Measurements from ENCODE around the gene ABCC6. TPM values are rescaled to one million over a fixed set of nuclear protein-coding genes. Genes with fewer than 3 reads are reported as not detected.

The ABCC6 gene
- total RNA-seq, 1 donor from 2014 or later, result 3.0 TPM

DNA sequence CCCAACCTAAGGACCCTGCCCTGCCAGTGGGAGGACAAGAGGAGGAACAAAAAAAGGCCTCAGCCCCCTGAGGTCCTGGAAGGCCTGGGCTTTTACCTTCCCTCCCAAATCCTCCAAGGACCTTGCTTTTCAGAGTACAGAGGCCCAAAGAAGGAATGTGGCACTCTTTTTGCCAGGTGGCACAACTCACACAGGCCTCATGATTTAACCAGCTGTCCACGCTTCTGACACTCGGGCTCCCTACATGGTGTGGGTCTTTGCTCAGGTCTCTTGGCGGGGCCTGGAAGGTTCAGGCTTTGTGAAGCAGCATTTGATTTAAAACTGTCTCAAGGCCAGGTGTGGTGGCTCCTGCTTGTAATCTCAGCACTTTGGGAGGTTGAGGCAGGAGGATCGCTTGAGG, 120.6 kb downstream of the ABCC6 start:
- Mint-ChIP-seq H3K36me3 (ENCODE audit: low read depth, unreplicated experiment) (peaks cover 40% of the 10 kb centered on the region), H3K27ac (ENCODE audit: unreplicated experiment) (no peak overlapping the region), H3K4me1 (ENCODE audit: low read depth, unreplicated experiment) (no peaks in the 10 kb centered on the region)

DNA sequence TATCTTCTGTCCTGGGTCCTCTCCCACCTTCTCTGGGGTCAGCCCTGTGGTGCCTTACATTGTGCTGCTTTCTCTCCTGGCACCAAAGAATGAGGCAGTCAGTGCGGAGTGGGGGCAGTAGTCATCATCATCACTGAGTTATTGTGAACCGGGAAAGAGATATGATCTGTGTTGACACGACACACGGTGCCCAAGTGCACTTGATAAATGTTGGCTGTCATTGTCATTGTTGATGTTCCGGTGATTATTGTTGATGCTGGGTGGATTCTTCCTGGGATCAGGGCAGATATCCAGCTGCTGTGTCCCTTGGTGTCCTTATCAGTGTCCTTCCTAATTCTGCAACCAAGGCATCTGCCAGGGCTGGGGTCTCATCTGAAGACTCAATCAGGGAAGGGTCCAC, 121.7 kb downstream of the ABCC6 start:
- H3K4me1 Mint-ChIP-seq (ENCODE audit: low read depth, unreplicated experiment), result peaks cover 11% of the 10 kb centered on the region
- H3K9me3 Mint-ChIP-seq (ENCODE audit: unreplicated experiment), result peaks cover 3% of the 10 kb centered on the region
- DNase-seq (ENCODE audit: low read depth) (no peak), FAIRE-seq (no peak)
- TF ChIP-seq EZH2 (IDR thresholded peaks at IDR 0.05; ENCODE audit: insufficient read depth, low read length), result no peak
- TF ChIP-seq, protein P1, sequence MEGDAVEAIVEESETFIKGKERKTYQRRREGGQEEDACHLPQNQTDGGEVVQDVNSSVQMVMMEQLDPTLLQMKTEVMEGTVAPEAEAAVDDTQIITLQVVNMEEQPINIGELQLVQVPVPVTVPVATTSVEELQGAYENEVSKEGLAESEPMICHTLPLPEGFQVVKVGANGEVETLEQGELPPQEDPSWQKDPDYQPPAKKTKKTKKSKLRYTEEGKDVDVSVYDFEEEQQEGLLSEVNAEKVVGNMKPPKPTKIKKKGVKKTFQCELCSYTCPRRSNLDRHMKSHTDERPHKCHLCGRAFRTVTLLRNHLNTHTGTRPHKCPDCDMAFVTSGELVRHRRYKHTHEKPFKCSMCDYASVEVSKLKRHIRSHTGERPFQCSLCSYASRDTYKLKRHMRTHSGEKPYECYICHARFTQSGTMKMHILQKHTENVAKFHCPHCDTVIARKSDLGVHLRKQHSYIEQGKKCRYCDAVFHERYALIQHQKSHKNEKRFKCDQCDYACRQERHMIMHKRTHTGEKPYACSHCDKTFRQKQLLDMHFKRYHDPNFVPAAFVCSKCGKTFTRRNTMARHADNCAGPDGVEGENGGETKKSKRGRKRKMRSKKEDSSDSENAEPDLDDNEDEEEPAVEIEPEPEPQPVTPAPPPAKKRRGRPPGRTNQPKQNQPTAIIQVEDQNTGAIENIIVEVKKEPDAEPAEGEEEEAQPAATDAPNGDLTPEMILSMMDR (IDR thresholded peaks at IDR 0.05; ENCODE audit: insufficient read depth, low read depth, low read length), result no peak
- Histone ChIP-seq H3K27me3 (ENCODE audit: insufficient read depth, low read length) (no peaks in the 10 kb centered on the region), H3K27ac (ENCODE audit: low read depth, low read length) (no peak overlapping the region), H3K9ac (ENCODE audit: low read length) (no peak overlapping the region), H3K36me3 (ENCODE audit: insufficient read depth, low read length) (peaks cover 11% of the 10 kb centered on the region), H3K4me3 (ENCODE audit: insufficient read depth, low read depth, low read length) (no peak overlapping the region), H3K9me3 (ENCODE audit: insufficient read depth, low read depth, low read length) (no peaks in the 10 kb centered on the region), H3K4me2 (ENCODE audit: low read length) (no peak overlapping the region), H4K20me1 (ENCODE audit: insufficient read depth, low read length) (peaks cover 16% of the 10 kb centered on the region), H3K4me1 (ENCODE audit: insufficient read depth, low read length) (peaks cover 9% of the 10 kb centered on the region), H3K79me2 (ENCODE audit: insufficient read depth, low read length) (peaks cover 6% of the 10 kb centered on the region), H2AFZ (ENCODE audit: low read depth, low read length) (no peak overlapping the region)
- H3K4me3 Mint-ChIP-seq (ENCODE audit: unreplicated experiment), result no peak overlapping the region
- no peak overlapping the region for H3K27ac Mint-ChIP-seq (ENCODE audit: unreplicated experiment)
- no peaks in the 10 kb centered on the region for H3K27me3 Mint-ChIP-seq (ENCODE audit: low read depth, unreplicated experiment)
- peaks cover 43% of the 10 kb centered on the region for H3K36me3 Mint-ChIP-seq (ENCODE audit: low read depth, unreplicated experiment)

More for the DNA sequence above, 120.6 kb downstream of the ABCC6 start:
- DNase-seq (ENCODE audit: low read depth) (no peak), FAIRE-seq (no peak)
- Histone ChIP-seq H4K20me1 (ENCODE audit: insufficient read depth, low read length) (peaks cover 14% of the 10 kb centered on the region), H3K4me1 (ENCODE audit: insufficient read depth, low read length) (no peaks in the 10 kb centered on the region), H3K27ac (ENCODE audit: low read depth, low read length) (no peak overlapping the region), H3K9me3 (ENCODE audit: insufficient read depth, low read depth, low read length) (no peaks in the 10 kb centered on the region), H3K79me2 (ENCODE audit: insufficient read depth, low read length) (peaks cover 6% of the 10 kb centered on the region), H3K4me2 (ENCODE audit: low read length) (no peak overlapping the region), H3K36me3 (ENCODE audit: insufficient read depth, low read length) (peaks cover 11% of the 10 kb centered on the region), H3K9ac (ENCODE audit: low read length) (no peak overlapping the region), H2AFZ (ENCODE audit: low read depth, low read length) (no peak overlapping the region), H3K27me3 (ENCODE audit: insufficient read depth, low read length) (no peaks in the 10 kb centered on the region), H3K4me3 (ENCODE audit: insufficient read depth, low read depth, low read length) (no peak overlapping the region)
- H3K9me3 Mint-ChIP-seq (ENCODE audit: unreplicated experiment), result peaks cover 3% of the 10 kb centered on the region
- TF ChIP-seq, protein P1 (IDR thresholded peaks at IDR 0.05; ENCODE audit: insufficient read depth, low read depth, low read length), result no peak
- TF ChIP-seq EZH2 (IDR thresholded peaks at IDR 0.05; ENCODE audit: insufficient read depth, low read length), result no peak
- no peak overlapping the region for H3K4me3 Mint-ChIP-seq (ENCODE audit: unreplicated experiment)
- no peaks in the 10 kb centered on the region for H3K27me3 Mint-ChIP-seq (ENCODE audit: low read depth, unreplicated experiment)

DNA sequence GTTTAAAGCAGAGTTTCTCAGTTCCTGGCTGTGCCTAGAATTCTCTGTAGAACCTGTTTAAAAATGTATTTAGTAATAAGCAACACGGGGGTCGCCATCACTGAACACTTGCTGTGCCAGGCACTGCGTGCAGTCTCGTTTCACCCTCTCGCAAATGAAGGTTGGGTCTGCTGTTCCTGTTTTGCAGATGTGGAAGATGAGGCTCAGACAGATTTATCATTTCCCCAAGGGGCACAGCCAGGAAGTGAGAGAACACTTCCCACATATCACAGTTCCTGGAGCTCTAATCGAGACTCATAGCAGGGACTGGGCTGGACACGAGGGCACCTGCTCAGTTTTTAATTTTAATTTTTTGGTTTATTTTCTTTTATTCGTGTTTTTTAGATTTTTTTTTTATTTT, 122.7 kb downstream of the ABCC6 start:
- FAIRE-seq (no peak), DNase-seq (ENCODE audit: low read depth) (no peak)
- Histone ChIP-seq H3K4me3 (ENCODE audit: insufficient read depth, low read depth, low read length) (no peak overlapping the region), H3K27ac (ENCODE audit: low read depth, low read length) (no peak overlapping the region), H2AFZ (ENCODE audit: low read depth, low read length) (no peak overlapping the region), H3K36me3 (ENCODE audit: insufficient read depth, low read length) (peaks cover 11% of the 10 kb centered on the region), H3K9me3 (ENCODE audit: insufficient read depth, low read depth, low read length) (no peaks in the 10 kb centered on the region), H3K4me2 (ENCODE audit: low read length) (no peak overlapping the region), H3K79me2 (ENCODE audit: insufficient read depth, low read length) (peaks cover 6% of the 10 kb centered on the region), H4K20me1 (ENCODE audit: insufficient read depth, low read length) (peaks cover 16% of the 10 kb centered on the region), H3K9ac (ENCODE audit: low read length) (no peak overlapping the region), H3K27me3 (ENCODE audit: insufficient read depth, low read length) (no peaks in the 10 kb centered on the region), H3K4me1 (ENCODE audit: insufficient read depth, low read length) (peaks cover 17% of the 10 kb centered on the region)
- no peak overlapping the region for H3K4me3 Mint-ChIP-seq (ENCODE audit: unreplicated experiment)
- peaks cover 19% of the 10 kb centered on the region for H3K4me1 Mint-ChIP-seq (ENCODE audit: low read depth, unreplicated experiment)
- peaks cover 41% of the 10 kb centered on the region for H3K36me3 Mint-ChIP-seq (ENCODE audit: low read depth, unreplicated experiment)
- TF ChIP-seq, protein P1 (IDR thresholded peaks at IDR 0.05; ENCODE audit: insufficient read depth, low read depth, low read length), result no peak
- no peak for TF ChIP-seq EZH2 (IDR thresholded peaks at IDR 0.05; ENCODE audit: insufficient read depth, low read length)
- peaks cover 3% of the 10 kb centered on the region for H3K9me3 Mint-ChIP-seq (ENCODE audit: unreplicated experiment)
- H3K27me3 Mint-ChIP-seq (ENCODE audit: low read depth, unreplicated experiment), result no peaks in the 10 kb centered on the region
- H3K27ac Mint-ChIP-seq (ENCODE audit: unreplicated experiment), result no peak overlapping the region

Measured in astrocyte (in vitro differentiated cells and primary cell).